HCEC 1CT (cell line): ENCODE data around the gene TLE7.

Experiments used
- DNase-seq: peaks from one replicate; pipeline ENCODE4 v3.0.0-alpha.2; 2017

The TLE7 gene

DNA sequence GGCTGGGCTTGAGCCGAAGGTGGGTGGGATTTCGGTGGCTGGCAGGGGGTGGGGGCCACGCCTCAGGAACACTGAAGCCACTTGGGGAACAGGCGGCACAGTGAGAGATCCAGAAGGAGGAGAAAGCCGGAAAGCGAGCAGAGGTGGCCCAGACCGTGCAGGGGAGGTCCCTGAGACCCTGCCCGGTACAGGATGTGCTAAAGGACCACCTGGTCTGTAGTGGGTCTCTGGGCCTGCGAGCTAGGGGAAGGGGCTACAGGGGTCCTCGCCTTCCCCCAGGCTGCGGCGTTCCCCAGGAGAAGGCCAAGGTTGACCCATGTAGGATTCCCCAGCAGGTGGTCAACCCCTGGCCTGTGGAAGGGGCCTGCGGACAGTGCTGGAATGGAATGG is at the start of gene TLE7:
TSS of gene TLE7 (minus strand) at position 4 of the 390 bp plus-strand sequence. CDS start 8,730 bp downstream, outside the sequence.
- DNase-seq: no peak

DNA sequence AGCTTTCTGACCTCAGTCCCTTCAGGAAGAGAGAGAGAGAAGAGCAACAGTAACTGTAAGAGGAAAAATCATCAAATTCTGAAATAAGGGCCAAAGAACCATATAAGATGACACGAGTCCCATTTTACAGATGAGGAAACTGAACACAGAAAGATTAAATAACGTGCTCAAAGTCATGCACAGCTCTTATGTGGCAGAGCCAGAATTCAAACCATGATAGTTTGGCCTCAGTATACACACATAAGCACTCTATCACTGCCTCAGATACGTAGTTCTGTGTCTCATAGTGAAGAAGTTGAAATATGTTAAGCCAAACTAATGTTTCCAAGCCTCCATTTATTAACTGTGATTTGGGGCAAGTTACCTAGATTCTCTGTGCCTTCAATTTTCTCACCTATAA is 49.2 kb upstream of the TLE7 start:
- DNase-seq: no peak

DNA sequence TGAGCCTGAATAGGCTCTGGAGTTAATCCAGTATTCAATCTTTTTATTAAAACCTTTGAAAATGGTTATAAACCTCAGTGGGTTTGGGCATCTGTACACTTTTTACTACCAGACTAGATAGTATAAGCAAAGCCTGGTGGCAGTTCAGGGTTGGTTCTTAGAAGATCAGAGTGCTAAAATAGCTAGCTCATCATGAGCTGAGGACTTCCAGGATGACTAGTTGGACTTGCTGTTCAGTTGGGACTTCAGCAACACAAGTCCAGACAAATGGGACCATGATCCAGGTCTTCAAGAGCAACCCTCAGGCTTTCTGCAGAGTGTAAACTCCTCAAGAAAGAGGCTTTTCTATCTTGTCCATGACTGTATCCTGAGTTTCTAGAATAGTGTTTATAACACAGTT is 48.5 kb upstream of the TLE7 start:
- DNase-seq: no peak

DNA sequence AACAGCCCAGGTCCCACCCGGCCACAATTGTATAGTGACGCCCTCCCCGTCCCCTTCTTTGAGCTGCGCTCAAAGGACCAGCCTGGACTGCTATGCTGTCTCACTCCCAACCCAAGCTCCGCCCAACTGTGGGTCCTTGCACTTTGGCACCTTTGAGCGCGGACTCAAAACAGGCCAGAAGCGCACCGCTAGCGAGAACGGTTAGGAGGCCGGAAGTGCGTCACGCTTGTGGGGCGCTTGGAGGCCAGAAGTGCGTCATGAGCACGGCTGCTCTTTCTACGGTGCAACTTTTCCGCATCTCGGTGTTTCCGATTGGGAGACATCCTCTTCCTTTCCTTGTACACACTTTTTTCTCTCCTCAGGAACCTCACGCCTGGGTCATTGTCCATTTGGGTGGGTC is 47.3 kb upstream of the TLE7 start, which contains the start of gene ZNF19:
TSS of gene ZNF19 (minus strand) at position 203 of the 400 bp plus-strand sequence. CDS start 7,210 bp downstream, outside the sequence.
- DNase-seq: no peak

DNA sequence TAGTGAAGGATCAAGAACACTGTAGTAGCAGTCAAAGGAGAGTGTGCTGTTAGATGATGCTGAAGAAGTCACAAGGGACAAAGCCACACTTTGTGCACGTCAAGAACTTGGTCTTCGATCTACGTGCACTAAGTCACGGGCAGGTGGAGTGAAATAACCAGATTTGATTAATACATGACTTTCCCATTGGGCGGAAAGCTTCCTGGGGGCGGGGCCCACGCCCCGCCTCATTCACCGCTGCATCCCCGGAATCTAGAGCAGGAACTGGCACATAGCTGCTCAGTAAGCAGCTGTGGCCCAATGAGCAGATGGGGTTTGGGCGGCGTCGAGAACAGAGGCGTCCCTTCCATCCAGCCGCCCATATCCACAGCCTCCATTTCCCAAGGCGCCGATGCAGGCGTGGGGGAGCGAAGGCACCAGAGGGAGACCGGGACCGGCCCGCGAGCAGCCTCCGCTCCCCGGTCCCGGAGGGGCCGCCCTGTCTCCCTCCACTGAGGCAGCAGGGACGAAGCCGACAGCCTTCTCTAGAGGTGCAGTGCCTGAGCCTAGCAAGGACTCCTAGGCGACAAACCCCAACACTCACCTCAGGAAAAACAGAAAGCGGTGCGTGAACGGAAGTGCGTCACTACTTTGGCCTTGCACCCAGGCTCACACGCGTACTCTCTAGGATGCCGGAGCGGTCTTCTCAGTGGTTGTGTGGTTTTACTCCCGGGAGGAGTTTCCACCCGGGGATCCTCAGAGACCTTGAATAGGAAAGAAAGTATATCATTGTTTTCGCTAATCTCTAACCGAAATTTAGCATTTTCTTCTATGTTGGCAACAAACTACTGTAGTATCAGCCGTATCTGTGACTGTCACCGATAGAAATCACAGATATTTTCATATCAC is 42.4 kb upstream of the TLE7 start:
- DNase-seq: peak; percentile 92

DNA sequence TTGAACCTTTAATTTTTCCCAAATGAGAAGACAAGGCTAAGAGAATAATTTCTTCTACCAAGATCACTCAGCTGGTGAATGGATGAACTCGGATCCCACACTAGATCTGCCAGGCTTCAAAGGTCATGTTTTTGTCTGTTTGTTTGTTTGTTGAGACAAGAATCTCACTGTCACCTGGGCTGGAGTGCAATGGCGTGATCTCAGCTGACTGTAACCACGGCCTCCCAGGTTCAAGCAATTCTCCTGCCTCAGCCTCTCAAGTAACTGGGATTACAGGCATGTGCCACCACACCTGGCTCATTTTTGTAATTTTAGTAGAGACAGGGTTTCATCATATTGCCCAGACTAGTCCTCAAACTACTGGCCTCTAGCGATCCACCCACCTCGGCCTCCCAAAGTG is 40.7 kb upstream of the TLE7 start:
- no peak for DNase-seq

DNA sequence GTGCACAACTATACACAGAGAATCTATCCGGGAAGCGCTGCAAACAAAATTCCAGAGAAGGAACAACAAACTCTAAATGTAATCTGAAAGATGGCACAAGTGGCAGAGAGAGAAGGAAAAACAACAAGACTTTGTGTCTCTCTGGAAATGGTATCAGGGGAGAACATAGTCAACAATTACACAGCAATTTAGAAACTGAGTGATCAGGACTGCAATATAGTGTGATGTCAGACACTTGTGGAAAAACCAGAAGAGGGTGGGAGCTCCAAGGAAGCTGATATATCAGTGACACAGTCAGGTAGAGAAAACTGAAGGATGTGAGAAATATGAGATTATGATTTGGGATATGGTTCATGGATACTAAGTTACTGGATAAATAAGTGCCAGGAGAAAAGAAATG is 39.1 kb upstream of the TLE7 start:
- DNase-seq: no peak

DNA sequence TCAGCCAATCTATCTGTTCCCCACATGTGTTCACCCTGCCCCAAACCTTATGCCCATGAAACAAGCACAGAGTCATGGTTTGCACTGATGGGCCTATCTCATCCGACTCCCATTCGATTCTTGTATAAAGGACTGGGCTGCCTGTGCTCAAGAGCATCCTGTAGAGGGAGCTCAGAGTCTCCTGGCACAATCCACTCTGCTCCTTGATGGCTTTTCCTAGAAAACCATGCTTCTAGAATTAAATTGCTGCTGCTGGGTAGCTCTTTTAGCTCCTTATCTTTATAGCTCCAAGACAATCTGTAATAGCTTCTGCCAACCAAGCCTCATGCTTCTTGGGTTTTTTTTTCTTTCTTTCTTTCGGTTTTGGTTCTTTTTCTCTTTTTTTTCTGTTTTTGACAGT is 37.6 kb upstream of the TLE7 start:
- DNase-seq: peak; percentile 18

DNA sequence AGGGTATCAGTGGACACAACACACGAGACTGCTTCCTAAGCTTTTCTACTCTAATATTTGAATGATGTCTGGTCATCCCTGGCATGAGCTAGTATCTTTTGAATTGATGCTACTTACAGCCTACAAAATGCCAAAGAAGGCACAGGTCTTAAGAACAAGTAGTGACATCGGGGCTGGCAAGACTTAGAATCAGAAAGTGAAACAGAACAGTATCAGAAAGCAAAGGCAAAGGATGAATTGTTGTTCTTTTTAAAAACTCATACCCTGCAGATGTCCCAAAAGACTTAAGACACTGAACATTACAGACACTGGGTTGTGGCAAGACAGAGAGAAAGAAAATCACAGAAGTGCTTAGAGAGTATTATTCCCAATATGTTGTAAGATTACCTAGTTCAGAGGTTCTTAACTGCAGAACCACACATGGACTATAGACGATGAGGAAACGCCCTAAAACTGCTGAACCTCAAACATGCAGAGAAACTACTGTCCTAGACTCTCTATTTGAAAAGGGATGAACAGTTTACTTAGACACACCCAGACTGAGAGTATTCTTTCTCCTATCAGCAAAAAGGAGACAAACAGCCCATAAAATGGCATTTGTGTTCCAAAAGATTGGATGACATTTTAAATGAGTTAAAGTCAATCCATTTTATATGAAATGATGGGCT is 34.7 kb upstream of the TLE7 start:
- no peak for DNase-seq

DNA sequence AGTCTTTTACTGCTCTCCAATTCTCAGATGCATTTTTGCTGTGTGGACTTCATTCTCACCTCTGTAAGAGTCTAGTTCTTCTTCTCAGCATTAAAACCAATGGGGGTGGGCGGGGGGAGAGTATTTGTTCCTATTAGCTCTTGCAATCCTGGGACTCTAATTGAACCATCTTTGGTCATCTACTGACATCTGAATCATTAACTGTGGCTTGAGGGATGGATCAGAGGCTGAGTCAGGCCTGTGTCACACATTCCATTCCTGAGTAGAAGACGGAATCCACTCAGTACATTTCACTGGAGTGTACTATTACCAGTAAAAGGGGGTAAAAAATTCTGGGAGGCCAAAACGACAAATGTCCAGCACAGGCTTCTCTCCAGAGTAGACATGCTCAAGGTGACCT is 33.0 kb upstream of the TLE7 start:
- peak; percentile 97 for DNase-seq

DNA sequence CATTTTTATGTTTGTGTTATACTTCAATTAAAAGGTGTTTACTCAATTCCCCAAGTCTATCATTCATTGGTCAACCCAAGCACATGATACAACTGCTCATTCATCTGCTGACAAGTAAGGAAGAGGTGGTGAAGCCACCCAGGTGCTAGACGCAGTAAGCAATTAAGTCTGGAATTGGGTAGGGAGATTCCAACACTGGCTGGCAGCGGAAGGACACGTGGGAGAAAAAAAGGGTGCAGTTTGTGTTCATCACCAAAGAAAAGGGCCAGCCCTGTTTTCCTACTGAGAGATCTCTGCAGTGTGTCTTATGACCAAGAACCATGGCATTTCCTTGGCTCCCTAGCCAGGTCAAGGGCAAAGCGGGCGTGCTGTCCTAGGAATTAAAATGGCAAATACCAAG is 32.0 kb upstream of the TLE7 start:
- DNase-seq: peak; percentile 23

DNA sequence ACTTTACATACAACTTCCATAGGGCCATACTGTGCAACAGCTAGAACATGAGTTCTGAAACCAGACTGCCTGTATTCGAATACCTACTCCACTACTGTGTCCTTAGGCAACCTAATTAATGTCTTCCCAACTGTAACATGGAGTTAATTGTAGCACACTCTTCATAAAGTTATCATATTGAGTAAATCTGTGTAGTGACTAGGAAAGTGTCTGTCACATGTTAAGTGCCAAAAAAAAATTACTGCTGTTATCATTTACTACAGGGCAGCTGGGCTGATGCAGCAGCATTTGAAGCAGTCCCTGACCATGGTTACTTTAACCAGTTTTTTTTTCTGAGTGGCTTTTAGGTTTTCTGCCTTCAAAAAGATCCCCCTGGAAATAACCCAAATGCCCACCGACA is 31.1 kb upstream of the TLE7 start:
- no peak for DNase-seq

DNA sequence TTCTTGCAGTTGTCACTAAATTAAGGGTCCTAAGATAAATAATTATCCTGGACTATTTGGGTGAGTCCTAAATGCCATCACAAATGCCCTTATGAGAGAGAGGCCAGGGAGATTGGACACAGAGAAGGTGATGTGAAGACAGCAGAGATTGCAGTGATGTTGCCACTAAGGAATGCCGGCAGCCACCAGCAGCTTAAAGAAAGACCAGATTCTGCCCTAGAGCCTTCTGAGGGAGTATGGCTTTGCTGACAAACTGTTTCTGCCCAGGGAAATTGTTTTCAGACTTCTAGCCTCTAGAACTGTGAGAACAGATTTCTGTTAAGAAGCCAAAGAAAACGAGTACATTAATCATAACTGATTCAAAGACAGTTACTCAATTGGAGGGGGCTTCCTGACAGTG is 30.2 kb upstream of the TLE7 start:
- no peak for DNase-seq

DNA sequence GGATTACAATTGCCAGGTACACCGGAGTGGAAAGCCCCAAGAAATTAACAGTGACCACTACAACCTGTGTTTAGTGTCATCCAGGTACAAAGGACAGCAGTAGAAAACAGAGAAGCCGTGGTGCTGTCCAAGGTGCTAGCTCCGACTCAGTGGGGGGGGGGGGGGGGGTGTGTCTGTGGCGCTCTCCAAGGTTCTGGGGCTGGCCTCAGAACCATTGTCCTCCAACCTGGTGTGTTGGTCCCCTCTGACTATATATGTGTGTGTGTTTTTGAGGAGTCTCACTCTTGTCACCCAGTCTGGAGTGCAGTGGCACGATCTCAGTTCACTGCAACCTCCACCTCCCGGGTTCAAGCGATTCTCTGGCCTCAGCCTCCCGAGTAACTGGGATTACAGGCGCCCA is 26.0 kb upstream of the TLE7 start:
- DNase-seq: no peak

DNA sequence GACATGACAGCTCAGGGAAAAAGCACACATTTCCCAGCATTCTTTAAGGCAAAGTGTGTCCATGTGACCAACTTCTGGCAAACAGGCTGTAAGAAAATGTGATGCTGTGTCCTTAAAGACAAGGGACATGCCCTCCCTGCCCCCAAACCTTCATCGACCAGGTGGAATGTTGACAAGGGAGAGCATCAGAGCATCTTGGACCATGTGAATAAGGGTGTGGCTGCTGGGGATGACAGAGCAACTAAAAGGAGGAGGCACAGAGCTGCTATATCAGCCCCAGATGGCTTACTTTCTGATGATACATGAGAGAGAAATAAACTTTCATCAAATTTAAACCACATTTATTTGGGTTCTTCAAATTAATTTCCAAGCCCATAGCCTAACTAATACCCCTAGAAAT is 22.4 kb upstream of the TLE7 start:
- DNase-seq: no peak

DNA sequence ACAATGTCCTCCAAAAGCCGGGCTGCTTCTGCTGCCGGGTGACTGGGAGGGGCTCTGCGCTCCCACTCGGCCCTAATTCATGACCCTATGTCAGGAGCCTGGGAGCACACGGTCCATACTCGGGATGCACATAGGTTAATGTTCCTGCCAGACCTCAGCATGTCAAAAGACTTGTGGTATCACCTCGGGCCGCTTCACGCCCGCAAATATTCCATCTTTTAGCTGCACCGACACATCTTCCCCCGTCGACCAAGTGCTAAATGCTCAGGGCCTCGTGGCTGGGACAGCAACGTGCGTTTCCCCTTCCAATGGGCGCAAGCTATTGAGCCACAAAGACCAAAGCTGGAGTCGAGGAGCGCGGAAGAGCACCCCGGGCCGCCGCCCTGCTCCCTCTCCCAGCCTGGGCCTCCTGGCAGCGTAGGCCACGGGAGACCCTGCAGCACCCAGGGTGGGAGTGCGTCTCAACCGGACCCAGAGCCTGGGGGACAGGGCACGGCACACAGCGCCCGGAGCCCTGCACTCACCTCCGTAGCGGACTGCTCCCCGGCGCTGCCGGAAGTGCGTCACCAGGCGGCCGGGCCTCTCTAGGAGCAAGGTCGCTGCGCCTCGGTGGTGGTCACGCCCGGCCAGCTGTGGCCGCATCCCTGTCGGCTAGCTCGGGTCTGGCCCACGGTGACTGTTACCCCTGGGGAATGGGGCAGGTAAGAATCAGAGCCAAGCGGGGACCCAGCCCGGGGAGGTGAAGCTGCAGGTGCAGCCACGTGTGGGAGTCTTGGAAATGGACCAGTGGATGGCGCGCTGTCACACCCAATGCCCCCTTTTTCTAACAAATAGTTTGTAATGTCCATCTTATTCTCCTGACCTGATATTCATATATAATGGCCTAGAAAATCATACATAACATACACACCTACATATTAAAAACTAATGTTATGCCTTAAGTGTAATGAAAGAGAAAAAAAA is 20.1 kb upstream of the TLE7 start, which contains the start of gene ZNF23:
TSS of gene ZNF23 (minus strand) at position 562 of the 963 bp plus-strand sequence. CDS start 5,451 bp downstream, outside the sequence.
- DNase-seq: peak; percentile 73

DNA sequence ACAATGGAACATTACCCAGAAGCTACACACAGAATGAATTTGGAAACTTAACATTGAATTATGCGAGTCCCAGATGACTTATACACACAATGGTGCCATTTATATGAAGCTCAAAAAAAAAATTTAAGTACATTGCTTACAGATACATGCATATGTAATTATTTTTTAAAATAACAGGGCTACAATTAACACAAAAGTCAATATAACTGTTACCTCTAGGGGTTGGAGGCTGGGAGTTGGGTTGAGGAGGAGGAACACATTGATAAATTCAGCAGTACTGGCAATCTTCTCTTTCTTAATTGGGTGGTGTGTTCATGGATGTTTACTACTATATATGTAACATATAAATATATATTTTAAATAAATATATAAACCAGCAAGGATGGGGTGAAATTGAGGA is 19.1 kb upstream of the TLE7 start:
- no peak for DNase-seq

DNA sequence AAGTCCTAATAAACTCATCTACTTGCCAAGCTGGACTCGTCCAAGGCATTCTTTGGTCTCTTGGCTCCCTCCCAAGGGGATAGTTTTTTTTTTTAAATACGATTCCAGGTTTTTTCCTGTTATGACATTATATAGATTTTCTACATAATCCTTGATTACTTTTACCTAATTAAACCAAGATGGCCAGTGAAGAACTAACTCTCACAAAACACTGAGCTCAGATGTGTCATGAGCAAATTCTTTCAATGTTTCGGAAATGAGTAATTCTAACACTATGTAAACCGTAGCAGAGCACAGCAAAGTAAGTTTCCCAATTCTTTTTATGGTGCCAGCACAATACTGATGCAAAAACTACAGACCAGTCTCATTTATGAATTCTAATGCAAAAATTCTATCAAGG is 18.4 kb upstream of the TLE7 start:
- DNase-seq: peak; percentile 93

DNA sequence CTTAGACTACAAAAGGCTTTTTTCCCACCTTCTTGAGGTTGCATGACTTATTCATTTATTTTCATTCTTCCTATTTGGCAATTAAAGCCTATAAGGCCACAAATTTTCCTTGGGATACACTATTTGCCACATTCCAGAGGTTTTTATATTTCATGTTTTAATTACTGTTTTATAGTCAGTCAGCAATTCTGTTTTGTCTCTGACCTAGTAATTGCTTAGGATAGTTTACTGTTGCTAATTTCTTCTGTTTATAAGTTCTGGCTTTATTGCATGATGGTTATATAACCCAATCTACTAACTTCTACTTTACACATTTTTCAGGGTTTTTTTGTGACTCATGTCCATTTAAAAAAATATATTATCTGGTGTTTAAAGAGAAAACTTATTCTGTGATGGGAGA is 17.7 kb upstream of the TLE7 start:
- no peak for DNase-seq

DNA sequence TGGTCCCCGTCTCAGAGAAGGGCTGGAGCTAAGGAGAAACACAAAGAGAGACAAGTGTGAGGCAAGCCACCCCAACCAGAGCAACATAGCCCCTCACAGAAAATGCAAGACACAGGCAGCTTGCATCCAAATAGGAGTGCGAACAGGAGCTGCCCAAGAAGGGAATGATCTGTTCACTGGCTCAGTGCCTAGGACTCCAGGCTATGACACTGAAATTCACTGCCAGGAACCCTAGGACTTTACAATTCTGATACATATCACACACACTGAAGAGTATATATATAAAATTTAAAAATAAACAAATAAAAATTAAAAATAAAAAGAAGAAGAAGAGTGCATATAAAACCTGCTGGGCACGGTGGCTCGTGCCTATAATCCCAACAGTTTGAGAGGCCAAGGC is 14.9 kb upstream of the TLE7 start:
- no peak for DNase-seq

DNA sequence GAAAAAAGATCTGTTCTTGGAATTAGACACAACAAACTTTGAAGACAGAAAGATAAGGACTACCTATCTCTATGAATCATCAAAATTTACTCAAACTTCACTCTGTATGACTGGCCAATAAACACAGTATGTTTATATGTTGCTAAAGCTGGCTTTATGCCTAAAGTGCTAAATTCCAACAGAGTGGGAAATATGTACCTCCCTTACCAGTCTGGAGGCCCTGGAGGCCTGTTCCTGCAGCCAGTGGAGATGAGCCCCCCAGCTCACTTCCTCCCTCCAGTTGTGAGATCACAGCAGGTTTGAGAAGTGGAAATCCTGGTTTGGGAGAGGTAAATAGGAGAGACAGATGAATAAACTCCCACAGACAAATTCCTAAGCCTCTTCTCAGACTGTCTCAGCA is 11.2 kb upstream of the TLE7 start:
- no peak for DNase-seq

DNA sequence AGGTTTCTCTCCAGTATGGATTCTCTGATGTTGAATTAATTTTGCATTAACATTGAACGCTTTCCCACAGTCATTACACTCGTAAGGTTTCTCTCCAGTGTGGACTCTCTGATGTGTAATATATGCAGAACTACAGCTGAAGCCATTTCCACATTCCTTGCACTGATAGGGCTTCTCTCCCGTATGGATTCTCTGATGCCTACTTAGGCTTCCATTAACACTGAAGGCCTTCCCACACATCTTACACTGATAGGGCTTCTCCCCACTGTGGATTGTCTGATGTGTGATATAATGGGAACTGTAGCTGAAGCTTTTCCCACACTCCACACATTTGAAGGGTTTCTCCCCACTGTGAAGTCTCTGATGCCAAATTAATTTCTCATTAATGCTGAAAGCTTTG is 7.2 kb upstream of the TLE7 start:
- no peak for DNase-seq

DNA sequence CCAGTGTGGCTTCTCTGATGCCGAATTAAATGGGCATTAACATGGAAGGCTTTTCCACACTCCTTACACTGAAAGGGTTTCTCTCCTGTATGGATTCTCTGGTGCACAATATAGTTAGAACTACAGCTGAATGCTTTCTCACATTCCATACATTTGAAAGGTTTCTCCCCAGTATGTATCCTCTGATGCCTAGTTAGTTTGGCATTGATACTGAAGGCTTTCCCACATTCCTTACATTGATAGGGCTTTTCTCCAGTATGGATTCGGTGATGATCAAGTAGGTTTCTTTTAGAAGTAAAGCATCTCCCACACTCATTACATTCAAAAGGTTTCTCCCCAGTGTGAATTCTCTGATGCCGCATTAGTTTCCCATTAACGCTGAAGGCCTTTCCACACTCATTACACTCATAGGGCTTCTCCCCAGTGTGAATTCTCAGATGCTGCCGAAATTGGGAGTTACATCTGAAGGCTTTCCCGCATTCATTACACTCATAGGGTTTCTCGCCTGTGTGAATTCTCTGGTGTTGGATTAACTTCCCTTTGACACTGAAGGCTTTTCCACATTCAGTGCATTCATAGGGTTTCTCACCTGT is 6.5 kb upstream of the TLE7 start:
- no peak for DNase-seq
